Left lung (tissue), 10 donors: ENCODE measurements around the gene ASTN2. TPM values are rescaled to one million over a fixed set of nuclear protein-coding genes. Genes with fewer than 3 reads are reported as not detected.

Experiments used
- ATAC-seq: fragments of 200-7000 bp; cut with Tn5 transposase; one replicate; pipeline ENCODE4 v1.9.1; 2020; ENCODE audit warnings: moderate library complexity
- DNase-seq, 4 donors: peaks; one replicate each; pipeline ENCODE4 v3.0.0-alpha.2; 2013 to 2020
- H3K27ac ChIP-seq, 2 donors: fragments of 200-600 bp; sonication (generic) in 1 of 2; one replicate each; pipeline versions ENCODE4 v1.5.0 to v1.8.0; 2020 to 2021
- H3K27me3 ChIP-seq, 2 donors: fragments of 200-600 bp; sonication (generic) in 1 of 2; one replicate each; pipeline versions ENCODE4 v1.5.0 to v1.8.0; 2020 to 2021
- H3K36me3 ChIP-seq, 2 donors: fragments of 200-600 bp; sonication (generic) in 1 of 2; one replicate each; pipeline versions ENCODE4 v1.5.0 to v1.8.0; 2020 to 2021
- H3K4me1 ChIP-seq, 2 donors: fragments of 200-600 bp; one replicate each; pipeline ENCODE4 v1.8.0; 2021
- H3K4me3 ChIP-seq, 2 donors: fragments of 200-600 bp; sonication (generic) in 1 of 2; one replicate each; pipeline versions ENCODE4 v1.5.0 to v1.8.0; 2020 to 2021; ENCODE audit warnings: mild to moderate bottlenecking in 1 of 2
- H3K9me3 ChIP-seq, 2 donors: fragments of 200-600 bp; sonication (generic) in 1 of 2; one replicate each; pipeline versions ENCODE4 v1.5.0 to v1.8.0; 2020 to 2021
- CTCF ChIP-seq, 2 donors: fragments of 200-600 bp; sonication (generic) in 1 of 2; IDR thresholded peaks; one replicate each; pipeline versions ENCODE4 v1.5.0 to v1.8.0; 2021; ENCODE audit warnings: antibody characterized with exemption in 2 of 2
- intact Hi-C, 2 donors: fragments of 100-400 bp; cut with DNase I; formaldehyde crosslinking; loops; one replicate each; pipeline versions ENCODE4 v1.11.2 to v1.14.2; 2022
- polyA plus RNA-seq, 6 donors: library from polyadenylated mRNA; unstranded; fragments of 120-200 nt; gene quantifications; one replicate each; pipeline ENCODE4 v1.2.1, GENCODE V29; 2013; ENCODE audit not compliant: insufficient read length in 6 of 6
- total RNA-seq, 2 donors: library from RNA; stranded (reverse); fragmentation: NEBNext Ultra II Directional; extraction: Animal tissue kit (Norgen Biotek cat#: 25700); gene quantifications; one replicate each; pipeline ENCODE4 v1.2.1, GENCODE V29; 2021
- donor health status: DM: no; HTN: yes; CAD: no.
- donor health status: DM: no; HTN: no; CAD: no.

Gene ASTN2
- total and polyA plus RNA-seq, 8 donors, result 3.1 to 5.5 (median 4.5) TPM

- H3K4me1 ChIP-seq, result no peaks in the 10 kb centered on the region
- H3K27ac ChIP-seq, result no peak overlapping the region
- DNase-seq, result no peak
- TF ChIP-seq CTCF (IDR thresholded peaks at IDR 0.05), result no peak
- H3K9me3 ChIP-seq, result peaks cover 0 to 35% of the 10 kb centered on the region in 2 donors
- H3K27me3 ChIP-seq, result no peaks in the 10 kb centered on the region
- H3K4me3 ChIP-seq, result no peak overlapping the region
- H3K36me3 ChIP-seq, result no peaks in the 10 kb centered on the region
- intact Hi-C loops, result no loop called here
- no peak for ATAC-seq
Measured at GRCh38 chr9:116671605-116672004, 743.3 kb downstream of the ASTN2 start.

- Histone ChIP-seq H3K4me3 (no peak overlapping the region), H3K9me3 (peaks cover 0 to 26% of the 10 kb centered on the region in 2 donors), H3K27me3 (no peaks in the 10 kb centered on the region), H3K27ac (no peak overlapping the region), H3K36me3 (no peaks in the 10 kb centered on the region), H3K4me1 (no peaks in the 10 kb centered on the region)
- ATAC-seq, result no peak
- intact Hi-C loops, result no loop called here
- TF ChIP-seq CTCF (IDR thresholded peaks at IDR 0.05), result no peak
- DNase-seq, result no peak
Measured at GRCh38 chr9:116668970-116669695, 745.7 kb downstream of the ASTN2 start.

- H3K27me3 ChIP-seq, result no peaks in the 10 kb centered on the region
- no peak for DNase-seq
- no peak overlapping the region for H3K27ac ChIP-seq
- no peak for ATAC-seq
- no peak for TF ChIP-seq CTCF (IDR thresholded peaks at IDR 0.05)
- H3K36me3 ChIP-seq, result no peaks in the 10 kb centered on the region
- intact Hi-C loops, result no loop called here
- H3K9me3 ChIP-seq, result no peaks in the 10 kb centered on the region
- H3K4me1 ChIP-seq, result peaks cover 0 to 3% of the 10 kb centered on the region in 2 donors
- no peak overlapping the region for H3K4me3 ChIP-seq
Measured at GRCh38 chr9:116663581-116663980, 751.3 kb downstream of the ASTN2 start.

- no peak overlapping the region for H3K4me3 ChIP-seq
- peaks cover 0 to 3% of the 10 kb centered on the region in 2 donors for H3K4me1 ChIP-seq
- peak in 1 of 4 donors; percentile 58 for DNase-seq
- no peaks in the 10 kb centered on the region for H3K27me3 ChIP-seq
- no peaks in the 10 kb centered on the region for H3K9me3 ChIP-seq
- TF ChIP-seq CTCF (IDR thresholded peaks at IDR 0.05), result no peak
- intact Hi-C loops, result no loop called here
- H3K36me3 ChIP-seq, result no peaks in the 10 kb centered on the region
- peak; percentile 34 for ATAC-seq
- peak overlapping the region in 1 of 2 donors; percentile 30 for H3K27ac ChIP-seq
Measured at GRCh38 chr9:116662646-116663310, 752.1 kb downstream of the ASTN2 start.
